ENCODE results near the gene RASAL1.

DNA sequence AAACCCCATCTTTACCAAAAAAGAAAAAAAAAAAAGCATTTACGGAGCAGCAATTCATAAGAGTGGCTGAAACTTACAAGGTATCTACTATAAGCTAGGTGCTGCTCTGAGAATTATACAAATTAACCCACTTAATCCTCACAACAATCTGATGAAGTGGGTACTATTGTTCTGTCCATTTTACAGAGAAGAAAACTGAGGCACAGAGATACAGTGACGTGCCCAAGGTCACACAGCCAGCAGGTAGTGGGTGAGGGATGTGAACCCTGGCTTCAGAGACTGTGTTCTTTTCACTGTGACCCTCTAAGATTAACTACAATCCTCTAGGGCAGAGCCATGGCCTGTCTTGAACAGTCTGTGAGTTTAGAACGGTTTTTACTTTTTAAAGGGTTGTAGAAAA, 46.4 kb upstream of the RASAL1 start:
- TF ChIP-seq ZNF10 (tag by site-specific recombination; IDR thresholded peaks at IDR 0.05) (no peak), ZNF366 (tag by site-specific recombination; conservative IDR thresholded peaks at IDR 0.05) (no peak), ZNF146 (tag by site-specific recombination; IDR thresholded peaks at IDR 0.05) (no peak), ZNF350 (tag by site-specific recombination; IDR thresholded peaks at IDR 0.05) (no peak), ZFP37 (tag by site-specific recombination; IDR thresholded peaks at IDR 0.05) (no peak)
- TF ChIP-seq, protein P1, sequence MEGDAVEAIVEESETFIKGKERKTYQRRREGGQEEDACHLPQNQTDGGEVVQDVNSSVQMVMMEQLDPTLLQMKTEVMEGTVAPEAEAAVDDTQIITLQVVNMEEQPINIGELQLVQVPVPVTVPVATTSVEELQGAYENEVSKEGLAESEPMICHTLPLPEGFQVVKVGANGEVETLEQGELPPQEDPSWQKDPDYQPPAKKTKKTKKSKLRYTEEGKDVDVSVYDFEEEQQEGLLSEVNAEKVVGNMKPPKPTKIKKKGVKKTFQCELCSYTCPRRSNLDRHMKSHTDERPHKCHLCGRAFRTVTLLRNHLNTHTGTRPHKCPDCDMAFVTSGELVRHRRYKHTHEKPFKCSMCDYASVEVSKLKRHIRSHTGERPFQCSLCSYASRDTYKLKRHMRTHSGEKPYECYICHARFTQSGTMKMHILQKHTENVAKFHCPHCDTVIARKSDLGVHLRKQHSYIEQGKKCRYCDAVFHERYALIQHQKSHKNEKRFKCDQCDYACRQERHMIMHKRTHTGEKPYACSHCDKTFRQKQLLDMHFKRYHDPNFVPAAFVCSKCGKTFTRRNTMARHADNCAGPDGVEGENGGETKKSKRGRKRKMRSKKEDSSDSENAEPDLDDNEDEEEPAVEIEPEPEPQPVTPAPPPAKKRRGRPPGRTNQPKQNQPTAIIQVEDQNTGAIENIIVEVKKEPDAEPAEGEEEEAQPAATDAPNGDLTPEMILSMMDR (tag by site-specific recombination; IDR thresholded peaks at IDR 0.05) = no peak
- TF ChIP-seq, protein P2, sequence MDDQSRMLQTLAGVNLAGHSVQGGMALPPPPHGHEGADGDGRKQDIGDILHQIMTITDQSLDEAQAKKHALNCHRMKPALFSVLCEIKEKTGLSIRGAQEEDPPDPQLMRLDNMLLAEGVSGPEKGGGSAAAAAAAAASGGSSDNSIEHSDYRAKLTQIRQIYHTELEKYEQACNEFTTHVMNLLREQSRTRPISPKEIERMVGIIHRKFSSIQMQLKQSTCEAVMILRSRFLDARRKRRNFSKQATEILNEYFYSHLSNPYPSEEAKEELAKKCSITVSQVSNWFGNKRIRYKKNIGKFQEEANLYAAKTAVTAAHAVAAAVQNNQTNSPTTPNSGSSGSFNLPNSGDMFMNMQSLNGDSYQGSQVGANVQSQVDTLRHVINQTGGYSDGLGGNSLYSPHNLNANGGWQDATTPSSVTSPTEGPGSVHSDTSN (CRISPR knock-in tag; IDR thresholded peaks at IDR 0.05) = no peak
- TF ChIP-seq, protein P3, sequence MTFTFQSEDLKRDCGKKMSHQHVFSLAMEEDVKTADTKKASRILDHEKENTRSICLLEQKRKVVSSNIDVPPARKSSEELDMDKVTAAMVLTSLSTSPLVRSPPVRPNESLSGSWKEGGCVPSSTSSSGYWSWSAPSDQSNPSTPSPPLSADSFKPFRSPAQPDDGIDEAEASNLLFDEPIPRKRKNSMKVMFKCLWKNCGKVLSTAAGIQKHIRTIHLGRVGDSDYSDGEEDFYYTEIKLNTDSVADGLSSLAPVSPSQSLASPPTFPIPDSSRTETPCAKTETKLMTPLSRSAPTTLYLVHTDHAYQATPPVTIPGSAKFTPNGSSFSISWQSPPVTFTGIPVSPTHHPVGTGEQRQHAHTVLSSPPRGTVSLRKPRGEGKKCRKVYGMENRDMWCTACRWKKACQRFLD (tag by site-specific recombination; IDR thresholded peaks at IDR 0.05) = no peak
